NT2/D1 (cell line): Measurements from ENCODE around the gene PER1.
"Not testable (repeated sequence)": the region's sequence is repeated elsewhere in the genome, so short reads cannot be mapped to it uniquely, and the experiment has no call there.

Source experiments
- DNase-seq: peaks from one replicate; pipeline ENCODE4 v3.0.0-alpha.2; 2011; ENCODE audit warnings: low read depth, low spot score
- H3K27me3 ChIP-seq: 2 replicates; pipeline ENCODE4 v1.6.0; 2011; ENCODE audit warnings: mild to moderate bottlenecking; ENCODE audit not compliant: insufficient read length, insufficient read depth
- H3K36me3 ChIP-seq: 2 replicates; pipeline ENCODE4 v1.6.1; 2011; ENCODE audit warnings: mild to moderate bottlenecking, low read length, mixed read lengths; ENCODE audit not compliant: insufficient read depth, insufficient read length
- H3K4me1 ChIP-seq: 2 replicates; pipeline ENCODE4 v1.5.1; 2011; ENCODE audit not compliant: insufficient read depth, insufficient read length
- H3K4me3 ChIP-seq: 2 replicates; pipeline ENCODE4 v1.5.1; 2011; ENCODE audit warnings: low read depth; ENCODE audit not compliant: insufficient read length
- H3K9ac ChIP-seq: 2 replicates; pipeline ENCODE4 v1.6.0; 2011; ENCODE audit warnings: low read depth; ENCODE audit not compliant: insufficient read length
- H3K9me3 ChIP-seq: 2 replicates; pipeline ENCODE4 v1.5.1; 2011; ENCODE audit warnings: mild to moderate bottlenecking, low read length; ENCODE audit not compliant: insufficient read depth
- SUZ12 ChIP-seq: IDR thresholded peaks from 2 replicates; pipeline ENCODE4 v1.6.1; 2011; ENCODE audit not compliant: insufficient read length, insufficient read depth; ENCODE audit errors: extremely low read depth
- YY1 ChIP-seq: IDR thresholded peaks from 2 replicates; pipeline ENCODE4 v1.6.1; 2011; ENCODE audit not compliant: insufficient read length, insufficient read depth
- ZNF274 ChIP-seq: IDR thresholded peaks from 2 replicates; pipeline ENCODE4 v1.6.1; 2011; ENCODE audit warnings: mild to moderate bottlenecking, low read depth, low read length

Gene PER1

DNA sequence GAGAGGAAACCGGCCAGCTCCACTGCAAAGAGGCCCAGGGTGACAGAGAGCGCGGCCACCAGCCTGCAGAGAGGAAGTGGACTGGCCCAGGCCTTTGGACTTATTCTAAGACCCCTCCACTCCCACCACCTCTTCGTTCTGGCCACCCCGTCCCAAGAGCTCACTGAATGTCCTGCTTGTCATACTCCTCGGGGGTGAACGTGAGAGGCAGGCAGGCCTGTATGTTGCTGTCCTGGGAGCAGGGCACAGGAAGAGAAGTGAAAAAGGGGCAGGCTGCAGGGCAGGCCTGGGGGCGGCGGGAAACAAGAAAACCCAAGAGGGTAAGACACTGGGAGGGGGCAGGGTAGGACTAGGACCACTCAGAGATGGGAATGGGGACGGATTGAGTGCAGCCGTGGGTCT is 23.6 kb upstream of the PER1 start:
- no peak for DNase-seq
- no peaks in the 10 kb centered on the region for H3K27me3 ChIP-seq
- no peak for TF ChIP-seq SUZ12
- TF ChIP-seq ZNF274 = no peak
- TF ChIP-seq YY1 = no peak
- peak overlapping the region; percentile 92 for H3K9ac ChIP-seq
- peak overlapping the region; percentile 78 for H3K4me3 ChIP-seq
- H3K9me3 ChIP-seq = no peaks in the 10 kb centered on the region
- H3K4me1 ChIP-seq = peaks cover 5% of the 10 kb centered on the region
- no peaks in the 10 kb centered on the region for H3K36me3 ChIP-seq

GRCh38 chr17:8173871-8174322 is 21.7 kb upstream of the PER1 start:
- peaks cover 5% of the 10 kb centered on the region for H3K4me1 ChIP-seq
- no peaks in the 10 kb centered on the region for H3K9me3 ChIP-seq
- no peaks in the 10 kb centered on the region for H3K27me3 ChIP-seq
- no peak for DNase-seq
- no peaks in the 10 kb centered on the region for H3K36me3 ChIP-seq
- H3K9ac ChIP-seq = peak overlapping the region; percentile 67
- peak overlapping the region; percentile 31 for H3K4me3 ChIP-seq
- TF ChIP-seq SUZ12 = no peak
- no peak for TF ChIP-seq ZNF274
- TF ChIP-seq YY1 = no peak

DNA sequence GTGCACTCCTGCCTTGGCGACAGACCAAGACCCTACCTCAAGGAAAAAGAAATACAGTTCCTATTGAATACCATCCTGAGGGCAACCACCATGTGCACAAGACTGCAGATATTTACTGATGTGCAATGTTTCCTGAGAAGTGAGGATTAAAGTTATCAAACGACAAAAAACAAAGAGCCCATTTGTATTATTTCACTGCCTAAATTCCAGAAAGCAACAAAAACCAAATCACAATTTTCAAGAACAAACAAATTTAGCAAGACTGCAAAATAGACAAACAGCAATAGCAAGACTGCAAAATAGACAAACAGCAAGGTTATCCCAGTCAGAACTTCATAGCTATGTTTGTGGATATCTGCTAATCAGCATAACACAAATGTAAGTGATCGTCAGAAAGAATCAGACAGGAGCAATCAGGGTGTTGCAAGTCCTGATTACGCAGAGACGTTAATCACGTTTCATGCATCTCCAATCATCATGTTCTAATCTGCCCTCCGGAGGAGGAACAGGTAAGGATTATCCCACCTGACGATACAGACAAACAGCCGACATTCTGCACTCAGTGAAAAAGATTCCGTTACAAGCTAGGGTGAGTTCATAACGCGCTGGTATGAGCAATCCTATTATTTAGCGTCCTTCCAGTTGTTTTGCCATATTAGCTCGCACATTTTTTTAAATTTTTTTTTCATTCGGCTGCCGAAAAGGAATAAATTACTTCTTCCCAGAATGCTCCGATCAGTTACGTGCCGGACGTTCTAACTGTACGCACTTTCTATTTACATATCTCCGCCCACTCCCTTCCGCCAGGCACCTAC is 21.1 kb upstream of the PER1 start:
- Histone ChIP-seq H3K4me1 (peaks cover 5% of the 10 kb centered on the region), H3K4me3 (peak overlapping the region; percentile 31), H3K27me3 (no peaks in the 10 kb centered on the region), H3K9ac (peak overlapping the region; percentile 63), H3K36me3 (no peaks in the 10 kb centered on the region), H3K9me3 (no peaks in the 10 kb centered on the region)
- no peak for TF ChIP-seq ZNF274
- TF ChIP-seq SUZ12 = no peak
- no peak for TF ChIP-seq YY1
- no peak for DNase-seq

GRCh38 chr17:8170186-8170585 is 18.0 kb upstream of the PER1 start:
- H3K4me3 ChIP-seq = peak overlapping the region; percentile 24
- H3K36me3 ChIP-seq, H3K9me3 ChIP-seq, DNase-seq, H3K4me1 ChIP-seq, H3K27me3 ChIP-seq: not testable (repeated sequence)
- peak overlapping the region; percentile 21 for H3K9ac ChIP-seq

- no peak overlapping the region for H3K9ac ChIP-seq
- TF ChIP-seq ZNF274 (no peak), SUZ12 (no peak), YY1 (no peak)
Measured at GRCh38 chr17:8167526-8167925, 15.3 kb upstream of the PER1 start.

DNA sequence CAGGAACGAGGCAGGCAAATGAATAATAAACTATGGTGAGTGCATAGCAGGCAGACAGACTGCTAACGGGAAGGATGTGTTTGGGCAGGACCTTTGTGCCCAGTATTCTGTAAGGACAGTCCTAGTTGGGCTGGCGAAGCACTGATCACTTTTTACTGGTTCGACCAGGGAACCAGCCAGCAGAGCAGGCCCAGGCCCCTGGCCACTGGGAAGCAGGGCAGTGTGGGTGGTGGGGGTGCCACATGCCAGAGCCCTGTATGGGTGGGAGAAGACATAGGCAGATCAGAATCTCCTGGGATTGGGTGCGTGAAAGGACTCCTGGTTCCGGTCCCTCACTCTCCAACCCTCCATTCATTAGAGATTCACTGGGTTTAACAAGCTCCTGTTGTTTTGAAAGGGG is 14.5 kb upstream of the PER1 start:
- no peaks in the 10 kb centered on the region for H3K9me3 ChIP-seq
- H3K4me3 ChIP-seq = no peak overlapping the region
- no peak for TF ChIP-seq ZNF274
- H3K9ac ChIP-seq = no peak overlapping the region
- peaks cover 3% of the 10 kb centered on the region for H3K36me3 ChIP-seq
- peaks cover 10% of the 10 kb centered on the region for H3K4me1 ChIP-seq
- no peaks in the 10 kb centered on the region for H3K27me3 ChIP-seq
- no peak for DNase-seq

More at GRCh38 chr17:8167526-8167925, 15.3 kb upstream of the PER1 start:
- Histone ChIP-seq H3K4me1 (peaks cover 7% of the 10 kb centered on the region), H3K9me3 (no peaks in the 10 kb centered on the region), H3K36me3 (no peaks in the 10 kb centered on the region), H3K4me3 (no peak overlapping the region), H3K27me3 (no peaks in the 10 kb centered on the region)
- DNase-seq = no peak

GRCh38 chr17:8164815-8165131 is 12.6 kb upstream of the PER1 start:
- Histone ChIP-seq H3K9ac (peak overlapping the region; percentile 94), H3K9me3 (no peaks in the 10 kb centered on the region), H3K36me3 (peaks cover 18% of the 10 kb centered on the region), H3K4me1 (peaks cover 18% of the 10 kb centered on the region), H3K4me3 (no peak overlapping the region), H3K27me3 (no peaks in the 10 kb centered on the region)
- no peak for TF ChIP-seq SUZ12
- TF ChIP-seq ZNF274 = no peak
- no peak for TF ChIP-seq YY1
- no peak for DNase-seq
